A549 (cell line): Measurements from ENCODE around the gene KRTAP4-5. TPM values are rescaled to one million over a fixed set of nuclear protein-coding genes. Genes with fewer than 3 reads are reported as not detected.

Experiments used
- ATAC-seq, 2 experiments: fragments of 200-7000 bp in 1 of 2; fragments of >200 bp in 1 of 2; cut with Nextera tagmentation in 1 of 2; cut with Tn5 transposase in 1 of 2; 3 replicates each; pipeline versions ENCODE4 v1.8.0 to v1.9.1; 2018 to 2020; ENCODE audit warnings: mild to moderate bottlenecking in 1 of 2, moderate library complexity in 1 of 2
- CTCF ChIA-PET: fragments of 300-600 bp; sonication (Branson Sonifier 250); formaldehyde crosslinking; extraction: SDS; loops from one replicate; lab custom pipeline; 2021; ENCODE audit warnings: antibody characterized with exemption, inconsistent platforms; lab: Yijun Ruan, JAX
- POLR2A ChIA-PET: fragments of 350-600 bp; formaldehyde crosslinking; extraction: SDS; loops from one replicate; lab custom pipeline; 2021; ENCODE audit warnings: antibody characterized with exemption, inconsistent platforms; lab: Yijun Ruan, JAX
- DNase-seq, 2 experiments: peaks; one replicate each; pipeline versions ENCODE4 v3.0.0 to v3.0.0-alpha.2; 2011 to 2016; ENCODE audit warnings: low read depth in 1 of 2, low spot score in 1 of 2
- FAIRE-seq: peaks from 2 replicates; lab custom pipeline; 2011; peaks lifted over from hg19 to GRCh38; lab: Jason Lieb, UNC
- H3K27ac ChIP-seq, 2 experiments: fragments of >200 bp; sonication (Bioruptor Twin); formaldehyde crosslinking; 3 replicates each; pipeline ENCODE4 v1.5.1; 2016 to 2017
- H3K4me1 ChIP-seq: fragments of >200 bp; sonication (Bioruptor Twin); formaldehyde crosslinking; 3 replicates; pipeline ENCODE4 v1.6.1; 2016
- H3K4me2 ChIP-seq: fragments of >200 bp; sonication (Bioruptor Twin); formaldehyde crosslinking; 3 replicates; pipeline ENCODE4 v1.6.1; 2016
- H3K4me3 ChIP-seq: fragments of >200 bp; sonication (Bioruptor Twin); formaldehyde crosslinking; 3 replicates; pipeline ENCODE4 v1.5.1; 2016
- H3K9me3 ChIP-seq: fragments of >200 bp; sonication (Bioruptor Twin); formaldehyde crosslinking; 3 replicates; pipeline ENCODE4 v1.6.1; 2016
- CBX2 ChIP-seq: fragments of 200-600 bp; sonication (generic); IDR thresholded peaks from 2 replicates; pipeline ENCODE4 v1.6.1; 2016; ENCODE audit warnings: low read depth, mild to moderate bottlenecking, borderline replicate concordance
- EP300 ChIP-seq, 2 experiments: fragments of >200 bp; sonication (Bioruptor Twin); formaldehyde crosslinking; IDR thresholded peaks; 2 replicates in 1 of 2; 3 replicates in 1 of 2; pipeline ENCODE4 v1.6.1; 2016 to 2017
- ESRRA ChIP-seq: fragments of 150-350 bp; IDR thresholded peaks from 2 replicates; pipeline ENCODE4 v1.6.1; 2014; ENCODE audit warnings: mild to moderate bottlenecking, low read length, borderline replicate concordance
- FOSB ChIP-seq: fragments of 250-450 bp; sonication (Bioruptor Pico); IDR thresholded peaks from 2 replicates; pipeline ENCODE4 v1.5.0; 2020; ENCODE audit warnings: mild to moderate bottlenecking, moderate library complexity
- FOSL2 ChIP-seq, 2 experiments: fragments of 450-650 bp in 1 of 2; fragments of >200 bp in 1 of 2; sonication (Bioruptor Twin) in 1 of 2; formaldehyde crosslinking; IDR thresholded peaks; 2 replicates each; pipeline versions ENCODE4 v1.5.0 to v1.6.1; 2016 to 2020; ENCODE audit warnings: mild to moderate bottlenecking in 1 of 2, moderate library complexity in 1 of 2
- FOXS1 ChIP-seq: fragments of 250-450 bp; sonication (Bioruptor Pico); IDR thresholded peaks from 2 replicates; pipeline ENCODE4 v1.5.0; 2020; ENCODE audit warnings: mild to moderate bottlenecking, moderate library complexity
- GATA3 ChIP-seq: IDR thresholded peaks from 2 replicates; pipeline ENCODE4 v1.6.1; 2012; ENCODE audit warnings: borderline replicate concordance
- HDAC2 ChIP-seq: fragments of 200-600 bp; sonication (generic); IDR thresholded peaks from 2 replicates; pipeline ENCODE4 v1.6.1; 2016
- HOXA7 ChIP-seq: fragments of 250-450 bp; sonication (Bioruptor Pico); IDR thresholded peaks from 2 replicates; pipeline ENCODE4 v1.5.0; 2020; ENCODE audit warnings: mild to moderate bottlenecking, moderate library complexity
- HOXB5 ChIP-seq: fragments of 250-450 bp; sonication (Bioruptor Pico); IDR thresholded peaks from 2 replicates; pipeline ENCODE4 v1.5.0; 2020; ENCODE audit warnings: mild to moderate bottlenecking, moderate library complexity
- JUN ChIP-seq, 2 experiments: fragments of >200 bp; sonication (Bioruptor Twin); formaldehyde crosslinking; IDR thresholded peaks; 2 replicates in 1 of 2; 3 replicates in 1 of 2; pipeline ENCODE4 v1.6.1; 2016 to 2017
- JUNB ChIP-seq: fragments of >200 bp; sonication (Bioruptor Twin); formaldehyde crosslinking; IDR thresholded peaks from 2 replicates; pipeline ENCODE4 v1.6.1; 2016
- KDM1A ChIP-seq: fragments of 200-600 bp; sonication (generic); IDR thresholded peaks from 2 replicates; pipeline ENCODE4 v1.6.1; 2016; ENCODE audit warnings: low read depth, mild to moderate bottlenecking
- NPAS2 ChIP-seq: fragments of 250-450 bp; sonication (Bioruptor Pico); IDR thresholded peaks from 2 replicates; pipeline ENCODE4 v1.8.0; 2022; ENCODE audit warnings: mild to moderate bottlenecking, moderate library complexity, borderline replicate concordance
- NR3C1 ChIP-seq: fragments of >200 bp; sonication (Bioruptor Twin); formaldehyde crosslinking; IDR thresholded peaks from 3 replicates; pipeline ENCODE4 v1.6.1; 2017
- POLR2A ChIP-seq: IDR thresholded peaks from 2 replicates; pipeline ENCODE4 v1.6.1; 2012; ENCODE audit warnings: mild to moderate bottlenecking, low read length
- RFX5 ChIP-seq: fragments of 450-650 bp; IDR thresholded peaks from 2 replicates; pipeline ENCODE4 v1.7.1; 2014; ENCODE audit warnings: antibody characterized with exemption, mild to moderate bottlenecking, moderate library complexity
- RNF2 ChIP-seq: fragments of 200-600 bp; sonication (generic); IDR thresholded peaks from 2 replicates; pipeline ENCODE4 v1.6.1; 2016; ENCODE audit warnings: low read depth, mild to moderate bottlenecking, antibody characterized with exemption, moderate library complexity, borderline replicate concordance
- SMC3 ChIP-seq: fragments of >200 bp; sonication (Bioruptor Twin); formaldehyde crosslinking; IDR thresholded peaks from 3 replicates; pipeline ENCODE4 v1.6.1; 2018; ENCODE audit warnings: inconsistent platforms
- TP53 ChIP-seq: fragments of 250-450 bp; sonication (Bioruptor Pico); IDR thresholded peaks from 2 replicates; pipeline ENCODE4 v1.5.0; 2021; ENCODE audit warnings: mild to moderate bottlenecking, moderate library complexity
- ZC3H11A ChIP-seq: fragments of 450-650 bp; IDR thresholded peaks from 2 replicates; pipeline ENCODE4 v1.6.1; 2014; ENCODE audit warnings: antibody characterized with exemption, mild to moderate bottlenecking
- ZFP36 ChIP-seq: fragments of 450-650 bp; IDR thresholded peaks from 2 replicates; pipeline ENCODE4 v1.6.1; 2014; ENCODE audit warnings: borderline replicate concordance; ENCODE audit not compliant: partially characterized antibody
- ZSCAN20 ChIP-seq: fragments of 250-450 bp; sonication (Bioruptor Pico); IDR thresholded peaks from 2 replicates; pipeline ENCODE4 v1.8.0; 2022; ENCODE audit warnings: mild to moderate bottlenecking, moderate library complexity
- WGBS: methylation state at CpG from one replicate; pipeline ENCODE4 v1.1.6; 2017; ENCODE audit errors: missing lambda C conversion rate; 5-methylcytosine and 5-hydroxymethylcytosine counted together
- polyA plus RNA-seq, 4 experiments: library from polyadenylated mRNA; depleted of rRNA in 3 of 4; stranded (reverse); fragments of >200 nt; fragmentation: RNase III in 1 of 4; extraction: RNeasy Plus Mini Kit Qiagen cat#74134 plus additional on column Dnase treatment in 1 of 4; gene quantifications; 2 replicates in 3 of 4; 3 replicates in 1 of 4; pipeline ENCODE4 v1.2.3, GENCODE V29; 2011 to 2017
- TF ChIP-seq, protein P1 (sequence below): fragments of 150-350 bp; IDR thresholded peaks from 2 replicates; pipeline ENCODE4 v1.6.1; 2014; ENCODE audit warnings: low read depth, mild to moderate bottlenecking, low read length
- TF ChIP-seq, protein P2 (sequence below): fragments of 250-450 bp; sonication (Bioruptor Pico); IDR thresholded peaks from 2 replicates; pipeline ENCODE4 v1.5.0; 2021; ENCODE audit warnings: mild to moderate bottlenecking, moderate library complexity, borderline replicate concordance
- TF ChIP-seq, protein P3 (sequence below): fragments of 450-650 bp; IDR thresholded peaks from 2 replicates; pipeline ENCODE4 v1.6.1; 2014; ENCODE audit warnings: antibody characterized with exemption
- TF ChIP-seq, protein P4 (sequence below): fragments of >200 bp; sonication (Bioruptor Twin); formaldehyde crosslinking; IDR thresholded peaks from 3 replicates; pipeline ENCODE4 v1.5.1; 2016

Gene KRTAP4-5
- polyA plus RNA-seq, 2 of the 4 experiments (the other 2 are of a cell fraction) = not detected

DNA sequence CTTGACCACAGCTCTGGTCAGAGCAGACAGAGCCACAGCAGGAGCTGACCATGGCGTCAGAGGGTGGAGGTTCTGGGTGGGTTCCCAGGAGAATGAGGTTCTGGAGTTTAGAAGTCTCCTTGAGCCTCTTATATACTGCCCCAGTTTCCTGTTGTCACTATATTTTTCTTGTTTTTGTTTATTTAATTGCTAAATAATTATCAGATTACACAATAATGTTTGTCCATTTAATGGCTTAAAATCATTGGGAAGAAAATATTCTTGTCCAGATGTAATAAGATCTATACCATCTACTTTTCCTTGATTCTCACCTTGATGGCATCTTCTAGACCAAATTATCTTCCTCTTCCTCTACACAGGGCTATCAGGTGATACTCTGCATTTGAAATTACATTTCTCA lies 18.5 kb upstream of the KRTAP4-5 start, which contains the start of gene KRTAP4-3 (continued):
- no peak for TF ChIP-seq FOXS1 (CRISPR knock-in tag)
- TF ChIP-seq, all 56 proteins: peak for 0

DNA sequence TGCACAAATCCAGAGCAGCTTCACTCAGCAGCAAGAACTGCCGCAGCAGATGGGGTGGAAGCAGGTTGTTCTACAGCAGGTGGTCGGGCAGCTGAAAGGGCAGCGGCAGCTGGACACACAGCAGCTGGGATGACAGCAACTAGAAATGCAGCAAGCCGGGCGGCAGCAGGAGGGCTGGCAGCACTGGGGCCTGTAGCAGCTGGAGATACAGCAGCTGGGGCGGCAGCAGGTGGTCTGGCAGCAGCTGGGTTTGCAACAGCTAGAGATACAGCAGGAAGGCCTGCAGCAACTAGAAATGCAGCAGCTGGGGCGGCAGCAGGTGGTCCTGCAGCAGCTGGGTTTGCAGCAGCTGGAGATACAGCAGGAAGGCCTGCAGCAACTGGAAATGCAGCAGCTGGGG lies 17.9 kb upstream of the KRTAP4-5 start:
- H3K4me2 ChIP-seq = no peak overlapping the region
- FAIRE-seq = no peak
- 0 out of 3 replicates have a peak, but pooled peaks cover 4% of the 10 kb centered on the region for H3K4me1 ChIP-seq
- TF ChIP-seq ESRRA = no peak
- TF ChIP-seq SMC3 = no peak
- TF ChIP-seq, protein P1, sequence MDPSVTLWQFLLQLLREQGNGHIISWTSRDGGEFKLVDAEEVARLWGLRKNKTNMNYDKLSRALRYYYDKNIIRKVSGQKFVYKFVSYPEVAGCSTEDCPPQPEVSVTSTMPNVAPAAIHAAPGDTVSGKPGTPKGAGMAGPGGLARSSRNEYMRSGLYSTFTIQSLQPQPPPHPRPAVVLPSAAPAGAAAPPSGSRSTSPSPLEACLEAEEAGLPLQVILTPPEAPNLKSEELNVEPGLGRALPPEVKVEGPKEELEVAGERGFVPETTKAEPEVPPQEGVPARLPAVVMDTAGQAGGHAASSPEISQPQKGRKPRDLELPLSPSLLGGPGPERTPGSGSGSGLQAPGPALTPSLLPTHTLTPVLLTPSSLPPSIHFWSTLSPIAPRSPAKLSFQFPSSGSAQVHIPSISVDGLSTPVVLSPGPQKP = no peak
- TF ChIP-seq FOSL2 (IDR thresholded peaks at IDR 0.05) = no peak
- no peak for TF ChIP-seq FOSL2 (CRISPR knock-in tag; IDR thresholded peaks at IDR 0.05)
- TF ChIP-seq HDAC2 = no peak
- no peak for TF ChIP-seq GATA3
- no peak for TF ChIP-seq ZSCAN20 (CRISPR knock-in tag)
- TF ChIP-seq FOXS1 (CRISPR knock-in tag) = no peak
- TF ChIP-seq NPAS2 (CRISPR knock-in tag) = no peak
- TF ChIP-seq POLR2A = no peak
- no peak for TF ChIP-seq ZFP36
- TF ChIP-seq, protein P2, sequence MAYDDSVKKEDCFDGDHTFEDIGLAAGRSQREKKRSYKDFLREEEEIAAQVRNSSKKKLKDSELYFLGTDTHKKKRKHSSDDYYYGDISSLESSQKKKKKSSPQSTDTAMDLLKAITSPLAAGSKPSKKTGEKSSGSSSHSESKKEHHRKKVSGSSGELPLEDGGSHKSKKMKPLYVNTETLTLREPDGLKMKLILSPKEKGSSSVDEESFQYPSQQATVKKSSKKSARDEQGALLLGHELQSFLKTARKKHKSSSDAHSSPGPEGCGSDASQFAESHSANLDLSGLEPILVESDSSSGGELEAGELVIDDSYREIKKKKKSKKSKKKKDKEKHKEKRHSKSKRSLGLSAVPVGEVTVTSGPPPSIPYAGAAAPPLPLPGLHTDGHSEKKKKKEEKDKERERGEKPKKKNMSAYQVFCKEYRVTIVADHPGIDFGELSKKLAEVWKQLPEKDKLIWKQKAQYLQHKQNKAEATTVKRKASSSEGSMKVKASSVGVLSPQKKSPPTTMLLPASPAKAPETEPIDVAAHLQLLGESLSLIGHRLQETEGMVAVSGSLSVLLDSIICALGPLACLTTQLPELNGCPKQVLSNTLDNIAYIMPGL (CRISPR knock-in tag) = no peak
- no peak for TF ChIP-seq HOXA7 (CRISPR knock-in tag)
- TF ChIP-seq, all 56 proteins: peak for 0
- ChIA-PET CTCF (interaction anchor here (0.9 kb wide), 2 partner anchors 11 to 109 kb away, joined by 3 read pairs; no protein-coding TSS in a partner anchor), POLR2A (no interaction called here)
- DNase-seq = no peak
- Histone ChIP-seq H3K4me3 (no peak overlapping the region), H3K9me3 (no peaks in the 10 kb centered on the region), H3K27ac (no peak overlapping the region)
- WGBS = 74% methylated on average over 7 of the region's 7 CpGs
- ATAC-seq = no peak

DNA sequence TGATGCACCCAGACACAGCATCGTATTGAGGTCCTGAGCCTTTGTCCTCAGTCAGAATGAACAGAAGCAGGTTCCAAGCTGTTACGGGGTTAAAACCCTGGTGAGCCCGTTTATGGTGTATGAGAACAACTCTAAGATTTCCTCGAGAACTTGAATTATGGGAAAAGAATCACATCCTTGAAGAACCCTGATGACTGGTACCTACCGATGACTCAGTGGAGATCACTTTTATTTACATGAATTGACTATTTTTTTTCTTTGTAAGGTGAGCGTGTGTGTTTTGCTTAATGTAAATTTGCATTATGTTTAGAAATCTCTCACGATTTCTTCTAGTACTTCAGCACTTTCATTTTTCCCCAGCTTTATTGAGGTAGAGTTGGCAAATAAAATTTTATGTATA lies 14.2 kb upstream of the KRTAP4-5 start:
- ChIA-PET CTCF (interaction anchor here (1.5 kb wide), 1 partner anchor 396 kb away, joined by 3 read pairs; no protein-coding TSS in a partner anchor), POLR2A (no interaction called here)
- 32% methylated on average over 7 of the region's 7 CpGs for WGBS
- H3K27ac ChIP-seq = no peak overlapping the region
- FAIRE-seq = peak; percentile 7
- no peak for DNase-seq
- peak overlapping the region; percentile 26; the same call in 2 of the 3 replicates for H3K4me2 ChIP-seq
- ATAC-seq = peak in 1 of 2 experiments; percentile 32; a peak in 1 of 6 replicates
- TF ChIP-seq NR3C1 (no peak), FOSB (CRISPR knock-in tag) (no peak), JUN (IDR thresholded peaks at IDR 0.05) (no peak), TP53 (CRISPR knock-in tag) (no peak), POLR2A (no peak), HOXB5 (no peak), CBX2 (no peak), ZSCAN20 (CRISPR knock-in tag) (no peak), EP300 (IDR thresholded peaks at IDR 0.05) (no peak), KDM1A (no peak), RFX5 (no peak), NPAS2 (CRISPR knock-in tag) (no peak), RNF2 (no peak), FOSL2 (IDR thresholded peaks at IDR 0.05) (no peak), FOSL2 (CRISPR knock-in tag; IDR thresholded peaks at IDR 0.05) (no peak), ZC3H11A (no peak), JUNB (no peak)
- TF ChIP-seq, protein P3, sequence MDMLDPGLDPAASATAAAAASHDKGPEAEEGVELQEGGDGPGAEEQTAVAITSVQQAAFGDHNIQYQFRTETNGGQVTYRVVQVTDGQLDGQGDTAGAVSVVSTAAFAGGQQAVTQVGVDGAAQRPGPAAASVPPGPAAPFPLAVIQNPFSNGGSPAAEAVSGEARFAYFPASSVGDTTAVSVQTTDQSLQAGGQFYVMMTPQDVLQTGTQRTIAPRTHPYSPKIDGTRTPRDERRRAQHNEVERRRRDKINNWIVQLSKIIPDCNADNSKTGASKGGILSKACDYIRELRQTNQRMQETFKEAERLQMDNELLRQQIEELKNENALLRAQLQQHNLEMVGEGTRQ = no peak
- TF ChIP-seq, protein P4, sequence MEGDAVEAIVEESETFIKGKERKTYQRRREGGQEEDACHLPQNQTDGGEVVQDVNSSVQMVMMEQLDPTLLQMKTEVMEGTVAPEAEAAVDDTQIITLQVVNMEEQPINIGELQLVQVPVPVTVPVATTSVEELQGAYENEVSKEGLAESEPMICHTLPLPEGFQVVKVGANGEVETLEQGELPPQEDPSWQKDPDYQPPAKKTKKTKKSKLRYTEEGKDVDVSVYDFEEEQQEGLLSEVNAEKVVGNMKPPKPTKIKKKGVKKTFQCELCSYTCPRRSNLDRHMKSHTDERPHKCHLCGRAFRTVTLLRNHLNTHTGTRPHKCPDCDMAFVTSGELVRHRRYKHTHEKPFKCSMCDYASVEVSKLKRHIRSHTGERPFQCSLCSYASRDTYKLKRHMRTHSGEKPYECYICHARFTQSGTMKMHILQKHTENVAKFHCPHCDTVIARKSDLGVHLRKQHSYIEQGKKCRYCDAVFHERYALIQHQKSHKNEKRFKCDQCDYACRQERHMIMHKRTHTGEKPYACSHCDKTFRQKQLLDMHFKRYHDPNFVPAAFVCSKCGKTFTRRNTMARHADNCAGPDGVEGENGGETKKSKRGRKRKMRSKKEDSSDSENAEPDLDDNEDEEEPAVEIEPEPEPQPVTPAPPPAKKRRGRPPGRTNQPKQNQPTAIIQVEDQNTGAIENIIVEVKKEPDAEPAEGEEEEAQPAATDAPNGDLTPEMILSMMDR = no peak
- TF ChIP-seq, all 56 proteins: peak for 0
- no peak overlapping the region for H3K4me3 ChIP-seq
- H3K9me3 ChIP-seq = no peaks in the 10 kb centered on the region
- 0 out of 3 replicates have a peak, but pooled peaks cover 4% of the 10 kb centered on the region for H3K4me1 ChIP-seq
